Activated T-cell treated with anti-CD3 and anti-CD28 coated beads for 4 hours (primary cell): ENCODE data around the gene CCDC88C.
"Not testable (repeated sequence)": the region's sequence is repeated elsewhere in the genome, so short reads cannot be mapped to it uniquely, and the experiment has no call there.

Experiments used
- DNase-seq: peaks from one replicate; pipeline ENCODE4 v3.0.0-alpha.2; 2020

The CCDC88C gene

GRCh38 chr14:91284146-91284790 lies 133.4 kb downstream of the CCDC88C start:
- no peak for DNase-seq

- DNase-seq, result no peak
Measured at GRCh38 chr14:91283666-91284065, 134.0 kb downstream of the CCDC88C start.

GRCh38 chr14:91282954-91283645 lies 134.5 kb downstream of the CCDC88C start:
- no peak for DNase-seq

- DNase-seq, result no peak
Measured at GRCh38 chr14:91281346-91281745, 136.3 kb downstream of the CCDC88C start.

- no peak for DNase-seq
Measured at GRCh38 chr14:91280129-91280528, 137.5 kb downstream of the CCDC88C start.

- DNase-seq, result no peak
Measured at GRCh38 chr14:91279354-91279753, 138.3 kb downstream of the CCDC88C start.

GRCh38 chr14:91278383-91278715 lies 139.3 kb downstream of the CCDC88C start:
- DNase-seq, result no peak

- no peak for DNase-seq
Measured at GRCh38 chr14:91277546-91278382, 139.9 kb downstream of the CCDC88C start.

- DNase-seq, result no peak
Measured at GRCh38 chr14:91274796-91275195, 142.8 kb downstream of the CCDC88C start.

GRCh38 chr14:91273885-91274273 lies 143.7 kb downstream of the CCDC88C start:
- DNase-seq, result no peak

- no peak for DNase-seq
Measured at GRCh38 chr14:91273273-91273884, 144.2 kb downstream of the CCDC88C start.

GRCh38 chr14:91272341-91273272 lies 145.0 kb downstream of the CCDC88C start:
- DNase-seq, result no peak

GRCh38 chr14:91271639-91272038 lies 146.0 kb downstream of the CCDC88C start:
- DNase-seq, result no peak

GRCh38 chr14:91270619-91271018 lies 147.0 kb downstream of the CCDC88C start:
- no peak for DNase-seq

GRCh38 chr14:91270188-91270587 lies 147.4 kb downstream of the CCDC88C start:
- no peak for DNase-seq

- DNase-seq, result no peak
Measured at GRCh38 chr14:91269076-91269991, 148.3 kb downstream of the CCDC88C start.

GRCh38 chr14:91267965-91268437 lies 149.6 kb downstream of the CCDC88C start:
- no peak for DNase-seq

GRCh38 chr14:91266276-91266675 lies 151.3 kb downstream of the CCDC88C start:
- not testable (repeated sequence) for DNase-seq

GRCh38 chr14:91265404-91265803 lies 152.2 kb downstream of the CCDC88C start:
- DNase-seq, result no peak

GRCh38 chr14:91264151-91265150 lies 153.2 kb downstream of the CCDC88C start:
- no peak for DNase-seq
